Measurements from ENCODE around the gene CLCN1. TPM values are rescaled to one million over a fixed set of nuclear protein-coding genes. Genes with fewer than 3 reads are reported as not detected.

CLCN1 gene
- total and polyA plus RNA-seq, 10 donors, result 0.06 to 0.54 (median 0.08) TPM; not detected in 3

GRCh38 chr7:143290293-143290692 is 25.6 kb upstream of the CLCN1 start:
- Histone ChIP-seq H3K27me3 (replicated peaks in 1 of 7) (no peaks in the 10 kb centered on the region), H3K9me3 (no peaks in the 10 kb centered on the region), H3K27ac (peak overlapping the region in 1 of 8 donors; percentile 18), H3K4me3 (peak overlapping the region in 5 of 8 donors; percentile 9 to 99 (median 86)), H3K4me1 (peaks cover 24 to 70% (median 38%) of the 10 kb centered on the region in 6 donors), H3K36me3 (peaks cover 0 to 42% (median 38%) of the 10 kb centered on the region in 6 donors)
- TF ChIP-seq POLR2A (IDR thresholded peaks at IDR 0.05) (no peak), POLR2AphosphoS5 (IDR thresholded peaks at IDR 0.05) (no peak), CTCF (IDR thresholded peaks at IDR 0.05 in 8 of 11, conservative IDR thresholded peaks at IDR 0.05 in 3 of 11) (no peak)
- DNase-seq, result no peak
- WGBS, 5 donors, result 63 to 88% (median 75%) methylated on average over 4 of the region's 4 CpGs
- intact Hi-C loops (cut with DNase I; ENCODE audit: low total_unique reads), result no loop called here

GRCh38 chr7:143292876-143293275 is 23.0 kb upstream of the CLCN1 start:
- Histone ChIP-seq H3K4me3 (no peak overlapping the region), H3K36me3 (peaks cover 0 to 68% (median 54%) of the 10 kb centered on the region in 6 donors), H3K9me3 (no peaks in the 10 kb centered on the region), H3K27ac (no peak overlapping the region), H3K27me3 (replicated peaks in 1 of 7) (no peaks in the 10 kb centered on the region), H3K4me1 (peaks cover 21 to 81% (median 48%) of the 10 kb centered on the region in 6 donors)
- TF ChIP-seq POLR2A (IDR thresholded peaks at IDR 0.05) (no peak), CTCF (IDR thresholded peaks at IDR 0.05 in 8 of 11, conservative IDR thresholded peaks at IDR 0.05 in 3 of 11) (no peak), POLR2AphosphoS5 (IDR thresholded peaks at IDR 0.05) (no peak)
- WGBS, 5 donors, result 93 to 96% (median 95%) methylated on average over 5 of the region's 5 CpGs
- DNase-seq, result no peak
- intact Hi-C loops (cut with DNase I; ENCODE audit: low total_unique reads), result no loop called here

GRCh38 chr7:143295870-143296269 is 20.0 kb upstream of the CLCN1 start:
- H3K27me3 ChIP-seq (replicated peaks in 1 of 7), result no peaks in the 10 kb centered on the region
- TF ChIP-seq POLR2AphosphoS5 (IDR thresholded peaks at IDR 0.05) (no peak), POLR2A (IDR thresholded peaks at IDR 0.05) (no peak), CTCF (IDR thresholded peaks at IDR 0.05 in 8 of 11, conservative IDR thresholded peaks at IDR 0.05 in 3 of 11) (no peak)
- no peak for DNase-seq

GRCh38 chr7:143296686-143297085 is 19.2 kb upstream of the CLCN1 start:
- intact Hi-C loops (cut with DNase I; ENCODE audit: low total_unique reads), result no loop called here
- TF ChIP-seq POLR2AphosphoS5 (IDR thresholded peaks at IDR 0.05), result no peak
- TF ChIP-seq POLR2A (IDR thresholded peaks at IDR 0.05), result no peak
- TF ChIP-seq CTCF (IDR thresholded peaks at IDR 0.05 in 8 of 11, conservative IDR thresholded peaks at IDR 0.05 in 3 of 11), result no peak
- Histone ChIP-seq H3K4me3 (no peak overlapping the region), H3K9me3 (no peaks in the 10 kb centered on the region), H3K36me3 (peaks cover 4 to 100% (median 83%) of the 10 kb centered on the region in 6 donors), H3K4me1 (peaks cover 0 to 78% (median 32%) of the 10 kb centered on the region in 6 donors), H3K27me3 (replicated peaks in 1 of 7) (no peaks in the 10 kb centered on the region), H3K27ac (peak overlapping the region in 3 of 8 donors; percentile 0 to 54 (median 27))
- WGBS, 5 donors, result 23 to 37% (median 28%) methylated on average over 2 of the region's 2 CpGs
- DNase-seq, result no peak

More at GRCh38 chr7:143295870-143296269, 20.0 kb upstream of the CLCN1 start:
- Histone ChIP-seq H3K4me1 (peaks cover 3 to 78% (median 38%) of the 10 kb centered on the region in 6 donors), H3K36me3 (peaks cover 4 to 97% (median 78%) of the 10 kb centered on the region in 6 donors), H3K27ac (peak overlapping the region in 3 of 8 donors; percentile 0 to 54 (median 27)), H3K4me3 (no peak overlapping the region), H3K9me3 (no peaks in the 10 kb centered on the region)
- intact Hi-C loops (cut with DNase I; ENCODE audit: low total_unique reads), result no loop called here
